GM21381 (cell line): ENCODE results near the gene PALLD.
A peak's percentile ranks its signal among the peaks of the same experiment; 100 is the strongest.

Experiments
- ATAC-seq: cut with Tn5 transposase; IDR thresholded peaks from one replicate; pipeline ENCODE4 v1.9.1; 2021; ENCODE audit warnings: mild to moderate bottlenecking, moderate library complexity; ENCODE audit not compliant: unreplicated experiment

The PALLD gene

DNA sequence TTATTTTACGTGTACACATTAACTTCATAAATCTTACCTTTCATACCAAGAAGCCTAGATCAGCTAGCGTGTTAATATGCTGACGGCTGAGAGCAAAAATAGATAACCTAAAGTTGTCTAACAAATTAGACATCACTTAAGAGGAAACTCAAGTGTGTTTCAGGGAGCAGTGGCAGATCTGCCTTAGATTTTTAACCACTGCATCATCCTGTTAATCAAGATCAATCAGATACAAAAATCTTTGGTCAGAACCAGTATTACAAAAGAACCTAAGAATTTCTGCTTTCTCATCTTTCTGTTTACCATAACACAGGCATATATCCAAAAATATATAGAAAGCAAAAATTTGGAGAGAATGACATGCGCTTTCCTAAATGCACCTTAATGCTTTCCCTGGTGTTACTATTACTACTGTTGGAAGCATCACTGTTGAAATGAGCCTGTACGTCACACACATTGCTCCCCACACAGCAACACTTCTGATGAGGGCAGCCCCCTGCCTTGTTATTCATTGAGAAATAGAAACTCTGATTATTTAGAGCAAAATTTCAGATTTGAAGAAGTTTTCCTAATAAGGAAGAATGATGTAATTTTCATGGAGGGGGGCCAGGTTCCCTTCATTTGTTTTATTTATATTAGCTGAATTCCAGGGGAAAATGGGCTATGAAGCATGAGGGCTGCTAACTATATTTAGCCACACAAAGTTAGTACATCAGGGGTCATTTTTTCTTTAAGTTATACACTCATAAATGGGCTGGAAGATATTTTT is 360.9 kb downstream of the PALLD start:
- ATAC-seq = no peak

DNA sequence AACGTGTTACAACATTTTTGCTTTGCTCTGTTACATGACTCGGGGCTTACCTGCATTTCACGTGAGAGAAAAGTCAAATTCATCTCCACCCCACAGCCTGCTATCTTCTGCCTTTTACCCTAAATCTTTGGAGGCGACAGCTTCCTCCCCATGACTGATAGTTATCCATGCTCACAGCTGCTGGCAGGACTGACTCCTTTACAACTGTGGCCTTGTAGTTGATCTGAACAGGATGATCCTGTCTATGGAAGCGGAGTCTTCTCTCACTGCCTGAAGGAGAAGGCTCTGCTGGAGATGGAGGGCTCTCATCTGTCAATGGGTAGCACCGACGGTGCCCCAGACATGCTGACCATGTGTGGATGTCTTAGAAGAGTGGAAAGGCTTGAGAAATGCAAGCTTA is 362.2 kb downstream of the PALLD start:
- ATAC-seq = no peak

DNA sequence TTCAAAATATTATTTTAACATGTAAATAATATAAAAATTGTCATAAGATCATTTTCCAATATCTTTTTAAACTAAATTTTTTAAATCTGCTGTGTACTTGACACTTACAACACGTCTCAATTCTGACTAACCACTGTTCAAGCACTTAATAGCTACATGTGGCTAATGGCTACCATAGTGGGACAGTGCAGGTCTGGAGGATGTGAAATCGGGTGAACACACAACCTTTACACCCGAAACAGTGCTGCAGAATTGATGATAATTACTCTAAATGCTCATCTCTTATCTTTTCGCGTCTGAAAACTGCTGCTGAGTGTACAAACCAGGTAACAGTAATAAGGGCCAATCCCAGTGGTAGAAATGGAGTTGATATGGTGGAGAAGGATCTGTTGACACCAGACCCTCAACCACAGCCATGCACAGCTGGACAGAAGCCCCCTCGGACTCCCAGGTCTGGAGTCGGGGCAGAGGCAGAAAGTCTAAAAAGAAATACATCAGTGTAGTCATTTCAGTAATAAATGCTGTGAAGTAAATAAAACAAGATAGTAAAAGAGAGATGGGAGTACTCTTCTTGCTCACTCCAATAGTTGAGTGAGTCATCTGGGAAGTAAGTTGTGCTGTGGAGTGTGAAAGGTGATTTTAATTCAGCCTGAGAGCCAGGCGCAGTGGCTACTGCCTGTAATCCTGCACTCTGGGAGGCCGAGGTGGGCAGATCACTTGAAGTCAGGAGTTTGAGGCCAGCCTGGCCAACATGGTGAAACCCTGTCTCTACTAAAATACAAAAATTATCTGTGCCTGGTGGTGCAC is 363.2 kb downstream of the PALLD start:
- peak; percentile 94 for ATAC-seq

DNA sequence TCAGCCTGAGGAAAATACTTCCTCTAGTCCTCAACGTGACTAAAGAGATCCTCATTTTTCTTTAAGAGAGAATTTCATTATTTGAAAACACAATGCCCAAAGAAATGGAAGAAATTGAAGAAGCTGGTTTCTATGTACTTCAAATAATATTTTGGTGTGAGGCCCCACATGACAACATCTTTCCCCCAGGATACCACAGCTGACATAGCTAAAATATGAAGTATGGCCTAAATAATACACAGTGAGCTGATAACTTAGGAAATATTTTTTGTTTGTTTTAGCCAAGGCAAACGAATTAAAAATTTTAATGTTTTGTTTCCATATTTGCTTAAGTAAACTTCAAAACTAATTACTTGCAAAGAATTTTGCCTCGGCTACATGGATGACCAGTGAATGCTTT is 364.0 kb downstream of the PALLD start:
- no peak for ATAC-seq

DNA sequence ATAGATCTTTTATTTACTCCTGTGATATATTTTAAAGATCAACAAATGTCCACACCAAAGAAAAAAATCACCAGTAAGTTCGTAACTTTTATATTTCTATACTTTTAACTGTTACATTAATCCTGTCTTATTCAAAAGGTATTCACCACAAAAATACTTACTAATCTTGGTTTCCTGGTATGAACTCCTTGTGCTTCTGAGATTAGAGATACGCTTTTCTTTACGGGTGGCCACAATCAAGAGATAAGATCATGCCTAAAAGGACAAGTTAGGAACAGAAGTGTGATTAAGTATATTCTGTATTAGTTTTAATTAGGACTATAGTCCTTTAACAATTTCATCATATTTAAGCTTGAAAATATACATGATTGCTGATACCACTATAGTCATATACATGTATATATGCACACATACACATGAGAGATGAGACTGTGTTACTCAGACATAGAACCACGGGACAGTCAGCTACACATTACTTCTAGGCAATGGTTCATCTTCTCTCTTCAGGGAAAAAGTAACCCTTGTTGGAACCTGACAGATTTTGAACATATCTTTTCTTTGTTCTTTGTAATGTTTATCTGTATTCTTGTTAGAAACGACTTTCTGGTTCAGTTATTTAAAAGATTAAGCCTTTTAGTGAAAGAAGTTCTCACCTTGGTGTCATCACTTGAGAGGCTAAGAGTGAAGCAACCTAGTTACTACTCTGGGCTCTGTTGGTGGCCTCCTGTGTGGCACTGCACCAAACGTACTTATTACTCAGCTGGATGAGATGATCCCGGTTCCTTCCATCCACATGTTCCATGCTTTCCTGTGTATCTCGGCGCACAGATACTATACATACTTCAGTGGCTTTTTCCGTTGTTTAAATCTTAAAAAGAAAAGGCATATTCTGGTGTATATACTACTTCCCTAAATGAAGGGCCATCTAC is 367.1 kb downstream of the PALLD start:
- ATAC-seq = no peak

DNA sequence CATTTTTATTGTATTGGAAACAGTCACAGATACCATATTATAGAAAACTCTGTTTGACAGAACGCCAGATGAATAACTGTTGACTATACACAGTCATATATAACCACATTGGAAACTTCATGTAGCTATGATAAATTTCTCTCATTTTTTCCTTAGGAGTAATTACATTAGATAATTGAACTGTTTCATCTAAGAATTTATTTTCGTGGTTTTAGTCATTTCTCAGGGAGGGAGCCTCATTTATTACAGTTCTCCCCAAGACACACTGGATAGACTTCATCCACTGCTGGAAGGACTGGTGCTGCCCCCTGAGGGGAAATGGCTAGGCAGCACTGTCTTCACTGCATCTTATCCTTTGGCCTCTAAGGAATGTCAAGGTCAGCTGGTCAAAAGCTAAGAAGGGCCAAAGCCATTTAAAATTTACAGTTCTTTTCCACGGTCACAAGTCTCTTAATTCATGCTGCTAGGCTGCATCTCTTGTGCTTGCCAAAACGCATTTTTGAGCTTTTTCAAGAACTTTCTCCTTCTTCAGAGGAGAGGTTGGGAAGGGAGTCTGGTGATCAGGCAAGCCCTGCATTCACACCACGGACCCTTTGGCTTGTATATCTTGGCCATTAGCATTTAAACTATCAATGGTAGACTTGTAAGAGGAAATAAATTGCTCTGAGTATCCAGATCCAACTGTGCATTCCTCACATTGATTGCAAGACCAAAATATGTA is 368.1 kb downstream of the PALLD start:
- ATAC-seq = no peak

DNA sequence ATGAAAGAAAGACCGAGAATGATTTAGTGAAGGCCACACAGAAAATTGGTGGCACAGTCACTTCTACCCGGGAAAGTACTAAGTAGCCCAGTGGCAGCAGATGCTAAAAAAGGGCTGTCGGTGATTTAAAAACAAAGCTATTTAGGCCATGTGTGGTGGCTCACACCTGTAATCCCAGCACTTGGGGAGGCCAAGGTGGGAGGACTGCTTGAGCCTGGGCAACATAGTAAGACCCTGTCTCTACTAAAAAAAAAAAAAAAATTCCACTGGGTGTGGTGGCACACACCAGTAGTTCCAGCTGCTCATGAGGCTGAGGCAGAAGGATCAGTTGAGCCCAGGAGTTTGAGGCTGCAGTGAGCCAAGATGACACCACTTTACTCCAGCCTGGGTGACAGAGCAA is 369.0 kb downstream of the PALLD start:
- ATAC-seq = no peak

DNA sequence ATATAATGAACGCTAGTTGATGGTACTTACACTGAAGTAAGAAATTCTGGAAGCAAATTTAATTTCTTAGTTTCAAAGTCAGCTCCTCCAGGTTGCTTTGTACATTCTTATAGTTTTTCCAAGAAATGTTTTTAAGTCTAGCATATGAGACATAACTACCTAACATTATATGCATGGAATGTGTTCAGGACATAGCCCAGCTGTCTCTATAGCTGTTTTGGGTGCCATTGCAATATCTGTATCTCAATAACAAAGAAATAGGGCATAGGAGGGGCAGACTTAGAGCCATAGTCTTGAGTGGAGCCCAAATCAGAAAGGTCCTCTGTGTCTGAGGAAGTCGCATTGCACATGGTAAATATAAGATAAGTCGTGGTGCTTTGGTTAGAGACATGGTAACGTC is 369.8 kb downstream of the PALLD start:
- ATAC-seq = no peak

DNA sequence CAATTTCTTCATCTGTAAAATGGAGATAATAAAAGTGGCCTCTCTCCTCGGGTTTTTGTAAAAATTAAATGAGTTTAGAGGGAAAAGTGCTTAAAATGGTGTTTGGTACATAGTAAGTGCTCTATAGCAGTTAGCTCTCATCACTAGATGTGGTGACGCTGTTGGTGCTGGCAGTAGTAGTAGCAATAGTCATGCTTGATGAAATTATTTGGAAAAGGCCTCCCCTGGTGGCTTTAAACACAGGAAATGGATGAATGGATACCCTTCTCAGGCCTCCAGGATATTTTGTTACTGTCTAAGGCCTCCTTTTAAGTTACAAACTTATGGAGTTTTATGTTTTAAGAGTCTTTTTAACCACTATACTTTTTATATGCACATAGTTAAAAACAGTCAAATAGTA is 370.3 kb downstream of the PALLD start:
- ATAC-seq = no peak

DNA sequence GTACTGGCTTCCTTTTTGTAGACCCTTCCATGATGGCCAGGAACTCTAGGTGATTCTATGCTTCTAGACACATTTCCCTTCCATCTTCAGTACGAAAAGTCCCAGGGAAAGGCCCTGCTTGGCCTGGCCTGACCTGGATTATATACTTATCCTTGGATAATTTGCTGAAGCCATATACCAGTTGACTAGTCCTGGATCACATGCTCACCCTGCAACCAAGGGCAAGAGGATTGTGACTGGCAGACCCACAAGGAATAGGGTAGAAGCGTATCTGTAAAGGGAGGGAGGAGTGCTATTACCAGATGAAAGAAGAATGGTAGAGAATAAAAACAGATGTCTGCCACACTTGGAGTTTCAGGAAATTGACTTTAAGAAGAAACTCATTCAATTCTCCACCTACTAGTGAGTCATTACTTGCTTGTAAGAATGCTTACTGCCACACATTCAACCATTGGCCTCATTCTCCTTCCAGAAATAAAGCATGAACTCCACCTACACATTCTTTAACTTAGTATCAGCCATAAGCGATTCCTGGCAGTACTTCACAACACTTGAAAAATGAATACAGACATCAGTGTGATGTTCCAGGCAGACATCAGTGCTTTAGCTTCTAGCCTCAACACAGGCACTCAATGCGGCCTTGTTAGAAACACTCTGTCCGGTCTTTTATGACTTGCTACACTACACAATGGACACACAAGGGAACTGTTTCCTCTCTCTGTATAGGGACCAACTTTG is 371.4 kb downstream of the PALLD start:
- ATAC-seq = no peak

DNA sequence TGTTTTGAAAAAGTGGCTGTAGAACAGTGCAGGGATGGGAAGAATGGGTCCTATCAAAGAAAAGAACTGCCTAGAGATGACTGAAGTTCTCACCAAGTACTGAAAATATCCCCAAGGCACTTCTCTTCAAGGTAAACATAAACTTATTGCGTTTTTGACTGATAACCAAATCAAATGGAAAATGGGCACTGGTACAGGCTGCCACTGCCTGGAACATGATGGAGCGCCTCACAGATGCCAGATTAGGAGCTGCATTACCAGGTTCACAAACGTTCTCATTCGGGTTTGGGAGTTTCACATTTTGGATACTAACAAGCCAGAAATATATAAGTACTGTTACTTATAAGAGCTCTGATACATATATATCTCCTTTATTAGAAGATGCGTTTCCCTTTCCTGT is 371.9 kb downstream of the PALLD start:
- ATAC-seq = no peak

DNA sequence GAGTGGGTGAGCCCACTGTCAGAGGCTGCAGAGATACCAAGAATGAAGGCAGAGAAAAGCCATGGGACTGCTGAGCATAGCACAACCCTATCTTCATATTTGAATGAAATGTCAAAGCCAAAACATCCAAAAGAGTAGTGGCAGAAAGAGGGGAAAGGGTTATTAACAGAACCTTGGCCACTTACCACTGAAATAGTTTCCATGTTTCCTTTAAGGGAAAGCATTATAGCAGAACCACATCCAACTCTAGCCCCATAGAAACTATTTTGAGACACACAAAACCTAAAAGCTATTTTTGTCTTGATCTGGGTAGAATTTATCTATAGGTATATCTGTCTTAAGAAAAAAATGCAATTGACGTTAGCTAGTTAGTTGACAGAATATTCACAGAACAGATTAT is 373.2 kb downstream of the PALLD start:
- no peak for ATAC-seq

DNA sequence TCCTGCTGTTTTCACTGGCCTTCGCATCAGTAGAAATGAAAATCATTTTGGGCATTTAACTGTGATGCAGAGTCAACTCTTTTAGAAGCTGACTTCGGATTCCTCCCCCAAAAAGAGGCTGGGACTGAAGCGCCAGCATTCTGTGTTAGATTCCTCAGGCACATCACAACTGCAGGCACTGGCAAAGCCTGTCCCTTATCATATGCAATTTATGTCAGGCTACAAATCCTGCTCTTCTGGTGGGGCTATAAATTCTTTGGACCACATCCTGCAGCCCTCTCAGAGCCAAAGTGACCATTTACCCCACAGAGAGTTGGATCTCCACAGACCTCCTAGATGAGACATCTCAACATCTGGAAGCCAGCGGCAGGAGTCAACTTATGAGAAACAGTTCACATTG is 374.8 kb downstream of the PALLD start:
- ATAC-seq = no peak

DNA sequence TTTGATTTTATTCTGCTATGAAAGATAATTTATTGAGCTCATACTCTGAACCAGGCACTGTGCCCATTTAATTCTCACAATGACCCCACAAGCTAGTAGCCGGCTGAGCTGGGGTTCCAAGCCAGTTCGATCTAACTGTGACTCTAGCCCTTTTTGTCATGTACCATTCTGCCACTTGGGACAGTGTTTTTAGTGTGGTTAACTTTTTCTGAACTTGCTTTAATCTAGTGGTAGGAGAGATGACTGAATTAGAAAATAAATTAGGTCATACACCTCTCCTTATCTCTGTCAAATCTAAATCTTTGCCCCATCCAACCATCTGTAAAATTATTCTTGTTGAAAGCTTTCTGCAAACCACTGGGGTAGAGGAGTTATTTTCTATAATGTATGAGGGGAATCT is 377.2 kb downstream of the PALLD start:
- ATAC-seq = no peak

DNA sequence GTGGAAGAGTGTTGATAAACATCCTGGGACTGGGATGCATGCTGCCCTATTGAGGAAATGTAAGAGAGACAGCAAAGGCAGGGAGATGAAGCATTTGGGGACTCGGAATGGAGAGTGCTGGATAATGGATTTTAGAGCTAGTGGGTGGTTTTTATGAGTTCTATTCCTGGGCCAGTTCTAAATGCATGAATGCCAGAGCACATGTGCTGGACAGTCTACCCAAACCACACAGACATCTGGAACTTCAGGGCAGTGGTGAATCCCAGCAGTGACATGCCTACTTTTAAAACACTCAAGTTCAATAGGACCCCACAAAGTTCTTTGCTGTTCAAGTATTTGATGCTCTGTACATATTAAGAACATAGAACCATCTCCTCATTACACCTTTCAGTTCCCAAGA is 379.3 kb downstream of the PALLD start:
- no peak for ATAC-seq

DNA sequence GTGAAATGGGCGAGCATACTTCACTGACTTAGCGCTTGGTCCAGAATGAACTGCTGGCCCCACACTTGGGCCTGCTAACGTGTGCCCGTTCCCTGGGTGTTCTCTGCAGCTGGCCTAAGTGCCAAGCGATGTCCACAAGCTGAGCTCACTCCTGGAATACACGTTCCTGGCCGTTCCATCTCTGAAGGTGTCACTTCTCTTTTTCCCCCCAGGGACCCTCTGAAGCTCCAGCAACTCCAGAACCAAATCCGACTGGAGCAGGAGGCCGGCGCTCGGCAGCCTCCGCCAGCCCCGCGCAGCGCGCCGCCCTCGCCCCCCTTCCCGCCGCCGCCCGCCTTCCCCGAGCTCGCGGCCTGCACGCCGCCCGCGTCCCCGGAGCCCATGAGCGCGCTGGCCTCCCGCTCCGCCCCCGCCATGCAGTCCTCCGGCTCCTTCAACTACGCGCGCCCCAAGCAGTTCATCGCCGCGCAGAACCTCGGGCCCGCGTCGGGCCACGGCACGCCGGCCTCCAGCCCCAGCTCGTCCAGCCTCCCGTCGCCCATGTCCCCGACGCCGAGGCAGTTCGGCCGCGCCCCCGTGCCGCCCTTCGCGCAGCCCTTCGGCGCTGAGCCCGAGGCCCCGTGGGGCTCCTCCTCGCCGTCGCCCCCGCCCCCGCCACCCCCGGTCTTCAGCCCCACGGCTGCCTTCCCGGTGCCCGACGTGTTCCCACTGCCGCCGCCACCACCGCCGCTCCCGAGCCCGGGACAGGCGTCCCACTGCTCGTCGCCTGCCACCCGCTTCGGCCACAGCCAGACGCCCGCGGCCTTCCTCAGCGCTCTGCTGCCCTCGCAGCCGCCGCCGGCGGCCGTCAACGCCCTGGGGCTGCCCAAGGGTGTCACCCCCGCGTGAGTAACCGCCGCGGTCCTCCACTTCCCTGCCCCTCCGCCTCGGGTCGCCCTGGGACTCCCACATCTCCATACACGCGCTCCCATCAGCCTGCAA is 380.9 kb downstream of the PALLD start:
- ATAC-seq = peak; percentile 30

DNA sequence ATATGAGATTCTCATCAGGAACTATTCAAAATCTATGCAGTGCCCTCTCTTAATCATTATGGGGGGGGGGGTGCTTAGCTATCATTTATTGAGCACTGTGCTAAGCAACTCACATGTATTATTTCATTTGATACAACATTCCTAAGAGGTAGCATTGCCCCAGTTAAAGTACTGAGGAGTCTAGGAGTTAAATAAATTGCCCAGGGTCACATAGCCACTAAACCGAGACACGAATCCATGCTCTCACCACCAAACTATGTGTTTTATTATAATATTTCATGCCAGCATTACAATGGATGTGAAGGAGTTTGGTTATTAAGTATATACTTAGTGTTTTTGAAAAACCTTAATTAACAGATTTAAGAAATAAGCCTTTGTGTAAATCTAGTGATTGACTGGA is 381.8 kb downstream of the PALLD start:
- ATAC-seq = no peak

DNA sequence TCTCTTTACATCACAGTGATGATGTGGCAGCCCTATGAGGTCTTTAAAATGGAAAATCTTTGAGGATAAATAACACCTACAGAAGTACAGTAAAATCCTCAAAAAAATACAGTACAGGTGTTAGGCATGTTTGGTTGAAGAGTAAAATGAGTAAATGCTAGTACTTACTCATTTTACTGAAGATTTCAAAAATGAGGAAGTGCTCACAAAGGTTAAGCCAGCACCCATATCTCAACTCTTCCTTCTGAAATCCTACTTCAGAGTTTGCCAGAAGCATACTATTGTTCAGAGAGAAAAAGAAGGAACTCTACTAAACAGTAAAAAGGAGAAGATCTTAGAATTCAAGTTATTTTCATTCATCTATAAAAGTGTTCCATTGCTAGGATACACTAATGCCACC is 382.3 kb downstream of the PALLD start:
- no peak for ATAC-seq
